GM19025 (cell line): ENCODE measurements around the gene TBX10.

Experiments
- ATAC-seq: cut with Tn5 transposase; IDR thresholded peaks from one replicate; pipeline ENCODE4 v1.9.1; 2021; ENCODE audit warnings: mild to moderate bottlenecking, low read depth, moderate library complexity; ENCODE audit not compliant: unreplicated experiment

The TBX10 gene

DNA sequence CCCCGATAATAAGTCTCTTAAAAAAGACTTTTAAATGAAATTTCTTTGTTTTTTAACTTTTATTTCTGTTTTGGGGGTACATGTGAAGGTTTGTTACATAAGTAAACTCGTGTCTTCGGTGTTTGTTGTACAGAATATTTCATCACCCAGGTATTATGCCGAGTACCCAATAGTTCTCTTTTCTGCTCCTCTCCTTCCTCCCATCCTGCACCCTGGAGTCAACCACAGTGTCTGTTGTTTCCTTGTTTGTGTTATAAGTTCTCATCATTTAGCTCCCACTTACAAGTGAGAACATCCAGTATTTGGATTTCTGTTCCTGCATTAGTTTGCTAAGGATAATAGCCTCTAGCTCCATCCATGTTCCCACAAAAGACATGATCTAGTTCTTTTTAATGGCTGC, 57.6 kb downstream of the TBX10 start:
- no peak for ATAC-seq

DNA sequence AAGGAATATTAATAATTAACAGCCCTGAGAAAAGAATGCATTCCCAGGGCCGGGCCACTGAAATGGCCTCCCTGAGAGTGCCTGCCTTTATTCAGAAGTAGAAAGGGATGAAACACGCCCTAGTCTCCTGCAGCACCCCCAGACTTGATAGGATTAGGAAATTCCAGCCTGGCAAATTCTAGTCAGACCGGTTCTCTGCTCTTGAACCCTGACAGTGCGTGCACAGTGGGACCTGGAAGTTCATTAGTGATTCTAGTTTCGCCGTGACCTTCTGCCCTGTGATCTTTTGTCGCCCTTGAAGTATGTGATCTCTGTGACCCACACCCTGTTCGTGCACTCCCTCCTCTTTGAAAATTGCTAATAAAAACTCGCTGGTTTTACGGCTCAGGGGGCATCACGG, 58.1 kb downstream of the TBX10 start:
- no peak for ATAC-seq
